Measurements from ENCODE around the gene ADAM8.

The ADAM8 gene

DNA sequence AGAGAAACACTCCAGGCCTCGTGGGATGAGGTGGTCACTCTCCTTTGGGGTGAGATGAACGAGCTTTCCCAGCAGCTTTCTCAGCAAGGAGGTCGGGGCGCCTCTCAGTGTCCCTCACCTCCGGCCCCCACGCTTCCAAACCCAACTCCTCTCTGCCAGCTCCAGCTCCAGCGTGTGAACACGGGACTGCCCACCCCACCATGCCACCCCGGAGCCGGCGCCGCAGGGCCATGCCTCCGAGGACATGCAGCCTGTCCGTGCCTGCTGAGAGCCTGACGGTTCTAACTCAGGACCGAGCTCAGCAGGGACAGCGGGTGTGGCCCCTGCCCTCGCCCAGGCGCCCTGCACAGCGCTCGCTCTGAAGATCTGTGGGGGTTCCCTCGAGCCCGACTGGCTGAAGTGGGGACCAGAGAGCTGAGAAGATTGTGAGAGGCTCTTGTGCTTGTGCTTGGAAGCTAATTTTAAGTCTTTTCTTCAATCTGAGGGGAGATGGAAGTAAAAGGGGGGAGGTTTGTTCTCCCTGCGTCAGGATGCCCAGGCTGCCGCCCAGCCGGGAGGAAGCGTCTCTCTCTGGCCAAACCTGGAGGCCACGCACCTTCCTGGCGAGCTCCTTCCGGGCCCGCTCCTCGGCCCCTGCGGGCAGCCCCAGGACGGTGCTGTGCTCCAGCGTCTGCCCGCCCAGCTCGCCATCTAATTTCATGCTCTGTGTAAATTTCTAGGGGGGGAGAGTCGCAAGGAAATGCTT, 5.1 kb upstream of the ADAM8 start:
- H3K4me3 Mint-ChIP-seq: no peak overlapping the region
- H3K27ac Mint-ChIP-seq: no peak overlapping the region
- H3K9me3 Mint-ChIP-seq: no peaks in the 10 kb centered on the region
- peaks cover 26% of the 10 kb centered on the region for H3K4me1 Mint-ChIP-seq
- TF ChIP-seq, protein P1, sequence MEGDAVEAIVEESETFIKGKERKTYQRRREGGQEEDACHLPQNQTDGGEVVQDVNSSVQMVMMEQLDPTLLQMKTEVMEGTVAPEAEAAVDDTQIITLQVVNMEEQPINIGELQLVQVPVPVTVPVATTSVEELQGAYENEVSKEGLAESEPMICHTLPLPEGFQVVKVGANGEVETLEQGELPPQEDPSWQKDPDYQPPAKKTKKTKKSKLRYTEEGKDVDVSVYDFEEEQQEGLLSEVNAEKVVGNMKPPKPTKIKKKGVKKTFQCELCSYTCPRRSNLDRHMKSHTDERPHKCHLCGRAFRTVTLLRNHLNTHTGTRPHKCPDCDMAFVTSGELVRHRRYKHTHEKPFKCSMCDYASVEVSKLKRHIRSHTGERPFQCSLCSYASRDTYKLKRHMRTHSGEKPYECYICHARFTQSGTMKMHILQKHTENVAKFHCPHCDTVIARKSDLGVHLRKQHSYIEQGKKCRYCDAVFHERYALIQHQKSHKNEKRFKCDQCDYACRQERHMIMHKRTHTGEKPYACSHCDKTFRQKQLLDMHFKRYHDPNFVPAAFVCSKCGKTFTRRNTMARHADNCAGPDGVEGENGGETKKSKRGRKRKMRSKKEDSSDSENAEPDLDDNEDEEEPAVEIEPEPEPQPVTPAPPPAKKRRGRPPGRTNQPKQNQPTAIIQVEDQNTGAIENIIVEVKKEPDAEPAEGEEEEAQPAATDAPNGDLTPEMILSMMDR (IDR thresholded peaks at IDR 0.05): no peak
- peaks cover 39% of the 10 kb centered on the region for H3K36me3 Mint-ChIP-seq (ENCODE audit: low read depth)
- H3K27me3 Mint-ChIP-seq (ENCODE audit: low read depth, poor library complexity): no peaks in the 10 kb centered on the region
- no peak for DNase-seq

DNA sequence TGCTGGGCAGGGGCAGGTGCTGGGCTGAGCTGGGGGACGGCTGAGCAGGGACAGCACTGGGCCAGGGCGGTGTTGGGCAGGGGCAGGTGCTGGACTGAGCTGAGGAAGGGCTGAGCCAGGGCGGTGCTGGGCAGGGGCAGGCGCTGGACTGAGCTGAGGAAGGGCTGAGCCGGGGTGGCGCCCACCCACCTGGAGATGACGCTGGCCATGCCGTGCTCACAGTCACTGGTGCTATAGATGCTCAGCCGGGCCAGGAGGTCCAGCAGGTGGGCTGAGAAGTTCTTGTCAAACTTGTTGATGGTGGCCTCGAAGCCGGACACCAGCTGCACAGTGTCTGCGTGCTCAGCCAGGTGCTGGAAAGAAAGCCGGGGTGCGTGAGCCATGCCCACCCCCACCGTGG, 4.4 kb upstream of the ADAM8 start:
- Mint-ChIP-seq H3K27ac (no peak overlapping the region), H3K4me1 (peaks cover 27% of the 10 kb centered on the region), H3K27me3 (ENCODE audit: low read depth, poor library complexity) (peaks cover 3% of the 10 kb centered on the region), H3K9me3 (no peaks in the 10 kb centered on the region), H3K36me3 (ENCODE audit: low read depth) (peaks cover 32% of the 10 kb centered on the region), H3K4me3 (no peak overlapping the region)
- TF ChIP-seq, protein P1 (IDR thresholded peaks at IDR 0.05): no peak
- no peak for DNase-seq

DNA sequence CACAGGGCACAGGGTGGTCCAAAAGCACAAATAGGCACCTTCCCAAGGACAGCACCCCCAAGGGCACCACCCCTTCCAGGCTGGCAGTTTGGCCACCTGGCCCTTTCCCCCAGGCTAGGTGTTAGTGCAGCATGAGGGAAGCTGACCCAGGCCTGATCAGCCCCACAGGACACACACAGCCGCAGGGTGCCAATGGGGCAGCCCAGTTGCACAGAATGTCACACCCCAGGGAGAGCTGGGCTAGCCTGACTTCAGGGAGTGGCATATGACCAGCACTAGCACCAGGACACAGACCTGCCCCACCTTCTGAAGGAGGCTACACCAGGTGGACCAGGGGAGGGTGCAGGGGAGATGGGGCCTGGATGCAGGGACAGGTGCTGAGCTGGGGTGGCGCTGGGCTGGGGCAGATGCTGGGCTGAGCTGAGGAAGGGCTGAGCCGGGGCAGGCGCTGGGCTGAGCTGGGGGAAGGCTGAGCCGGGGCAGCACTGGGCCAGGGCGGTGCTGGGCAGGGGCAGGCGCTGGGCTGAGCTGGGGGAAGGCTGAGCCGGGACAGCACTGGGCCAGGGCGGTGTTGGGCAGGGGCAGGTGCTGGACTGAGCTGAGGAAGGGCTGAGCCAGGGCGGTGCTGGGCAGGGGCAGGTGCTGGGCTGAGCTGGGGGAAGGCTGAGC, 3.9 kb upstream of the ADAM8 start:
- H3K4me3 Mint-ChIP-seq: no peak overlapping the region
- no peak for DNase-seq
- H3K4me1 Mint-ChIP-seq: peaks cover 33% of the 10 kb centered on the region
- no peaks in the 10 kb centered on the region for H3K9me3 Mint-ChIP-seq
- H3K27ac Mint-ChIP-seq: no peak overlapping the region
- TF ChIP-seq, protein P1 (IDR thresholded peaks at IDR 0.05): no peak
- peaks cover 9% of the 10 kb centered on the region for H3K27me3 Mint-ChIP-seq (ENCODE audit: low read depth, poor library complexity)
- peaks cover 26% of the 10 kb centered on the region for H3K36me3 Mint-ChIP-seq (ENCODE audit: low read depth)

DNA sequence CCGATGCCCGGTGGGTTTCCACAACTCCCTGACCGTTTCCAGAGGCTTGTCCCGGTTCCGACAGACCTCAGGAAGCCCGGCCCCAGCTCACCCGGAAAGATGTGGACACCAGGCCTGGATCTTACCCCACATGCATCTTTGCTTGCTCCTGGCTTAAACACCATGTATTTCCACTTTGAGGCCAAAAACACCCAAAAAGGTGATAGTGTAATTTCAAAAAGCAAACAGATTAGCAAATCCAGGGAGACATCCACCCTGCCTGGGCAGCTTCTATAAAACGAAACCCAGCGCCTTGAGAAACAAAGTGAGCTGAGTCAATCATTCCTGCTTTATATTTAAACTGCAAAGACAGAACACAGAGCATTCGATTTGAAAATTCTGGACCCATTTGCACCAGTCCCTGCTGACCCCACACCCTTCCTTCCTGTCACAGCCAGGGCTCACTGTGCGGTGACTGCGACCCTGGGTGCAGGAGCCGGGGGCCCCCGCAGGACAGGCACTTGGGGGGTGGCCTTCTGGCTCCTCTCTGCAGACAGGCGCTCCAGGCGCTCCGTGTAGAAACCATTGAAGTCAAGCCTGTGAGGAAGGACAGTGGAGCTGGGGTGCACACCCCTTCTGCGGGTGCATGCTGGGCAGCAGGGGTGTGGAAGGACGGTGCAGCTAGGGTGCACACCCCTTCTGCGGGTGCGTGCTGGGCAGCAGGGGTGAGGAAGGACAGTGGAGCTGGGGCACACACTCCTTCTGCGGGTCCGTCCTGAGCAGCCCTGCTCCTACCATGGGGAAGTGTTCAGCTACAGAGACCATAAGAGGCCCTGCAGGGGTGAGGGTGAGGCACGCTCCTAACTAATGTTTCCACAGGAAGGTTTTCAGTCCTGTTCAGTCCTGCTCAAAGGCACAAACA, 2.9 kb upstream of the ADAM8 start:
- Mint-ChIP-seq H3K27ac (peak overlapping the region; percentile 51), H3K4me3 (no peak overlapping the region), H3K27me3 (ENCODE audit: low read depth, poor library complexity) (peaks cover 13% of the 10 kb centered on the region), H3K9me3 (no peaks in the 10 kb centered on the region), H3K36me3 (ENCODE audit: low read depth) (peaks cover 19% of the 10 kb centered on the region), H3K4me1 (peaks cover 35% of the 10 kb centered on the region)
- TF ChIP-seq, protein P1 (IDR thresholded peaks at IDR 0.05): no peak
- no peak for DNase-seq

DNA sequence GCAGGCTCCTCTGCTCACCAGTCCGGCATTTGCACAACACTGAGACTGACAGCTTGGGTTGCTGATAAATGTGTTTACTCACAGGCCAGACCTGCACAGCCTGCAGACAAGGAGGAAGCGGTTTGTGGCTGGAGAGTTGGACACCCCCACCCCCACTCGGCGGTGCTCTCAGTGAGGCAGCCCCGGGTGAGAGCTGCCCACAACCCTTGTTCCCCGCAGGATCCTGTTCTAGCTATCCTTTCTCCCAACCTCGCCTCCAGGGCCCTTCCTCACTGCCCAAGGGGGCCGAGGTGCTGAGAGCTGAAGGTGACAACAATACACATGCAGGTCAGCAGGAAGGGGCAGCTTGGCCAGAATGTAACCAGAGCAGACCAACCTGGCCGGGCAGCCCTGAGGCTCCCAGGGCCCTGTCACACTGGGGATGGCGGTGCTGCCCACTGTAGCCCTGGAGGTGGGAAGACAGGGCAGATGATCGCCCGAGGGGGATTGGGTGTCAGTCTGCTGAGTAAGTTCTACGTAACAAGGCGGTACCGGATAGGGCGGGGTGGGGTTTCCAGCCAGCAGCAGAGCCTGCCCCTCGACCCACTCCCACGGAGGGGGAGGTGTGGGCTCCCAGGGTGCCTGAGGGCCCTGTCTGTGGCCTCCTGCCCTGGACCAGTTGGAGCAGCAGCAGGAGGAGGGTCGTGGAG, 2.1 kb upstream of the ADAM8 start:
- peak overlapping the region; percentile 77 for H3K27ac Mint-ChIP-seq
- TF ChIP-seq, protein P1 (IDR thresholded peaks at IDR 0.05): no peak
- peak; percentile 46 for DNase-seq
- H3K9me3 Mint-ChIP-seq: no peaks in the 10 kb centered on the region
- peaks cover 35% of the 10 kb centered on the region for H3K4me1 Mint-ChIP-seq
- peak overlapping the region; percentile 64 for H3K4me3 Mint-ChIP-seq
- peaks cover 13% of the 10 kb centered on the region for H3K27me3 Mint-ChIP-seq (ENCODE audit: low read depth, poor library complexity)
- H3K36me3 Mint-ChIP-seq (ENCODE audit: low read depth): peaks cover 13% of the 10 kb centered on the region
